Liver (tissue), 3 donors: ENCODE measurements around the gene MAGI1.

Experiments
- ATF3 ChIP-seq: IDR thresholded peaks from 2 replicates; pipeline ENCODE4 v1.6.1; 2016; ENCODE audit warnings: antibody characterized with exemption
- CTCF ChIP-seq: fragments of 150-350 bp; IDR thresholded peaks from 2 replicates; pipeline ENCODE4 v1.5.1; 2017; ENCODE audit warnings: improper control_type of control experiment, low read depth, low read length; ENCODE audit not compliant: missing input control
- FOXA1 ChIP-seq: IDR thresholded peaks from 2 replicates; pipeline ENCODE4 v1.6.1; 2016; ENCODE audit warnings: antibody characterized with exemption
- GABPA ChIP-seq, 2 donors: IDR thresholded peaks in 1 of 2; conservative IDR thresholded peaks in 1 of 2; 2 replicates each; pipeline ENCODE4 v1.6.1; 2016; ENCODE audit warnings: antibody characterized with exemption in 2 of 2, mild to moderate bottlenecking in 1 of 2, moderate library complexity in 1 of 2
- HNF4G ChIP-seq: IDR thresholded peaks from 2 replicates; pipeline ENCODE4 v1.6.1; 2016; ENCODE audit warnings: antibody characterized with exemption
- JUND ChIP-seq, 2 donors: IDR thresholded peaks; 2 replicates each; pipeline ENCODE4 v1.6.1; 2016; ENCODE audit warnings: antibody characterized with exemption in 2 of 2
- MAX ChIP-seq: IDR thresholded peaks from 2 replicates; pipeline ENCODE4 v1.6.1; 2016; ENCODE audit warnings: antibody characterized with exemption
- RAD21 ChIP-seq, 2 donors: IDR thresholded peaks; 2 replicates each; pipeline ENCODE4 v1.6.1; 2016; ENCODE audit warnings: antibody characterized with exemption in 2 of 2, mild to moderate bottlenecking in 2 of 2
- REST ChIP-seq: IDR thresholded peaks from 2 replicates; pipeline ENCODE4 v1.6.1; 2016; ENCODE audit warnings: antibody characterized with exemption, mild to moderate bottlenecking
- SP1 ChIP-seq: IDR thresholded peaks from 2 replicates; pipeline ENCODE4 v1.6.1; 2018; ENCODE audit warnings: antibody characterized with exemption, mild to moderate bottlenecking
- YY1 ChIP-seq: IDR thresholded peaks from 2 replicates; pipeline ENCODE4 v1.6.1; 2016; ENCODE audit warnings: antibody characterized with exemption, mild to moderate bottlenecking
- donor health status: healthy.
- donor health status: healthy.

GRCh38 chr3:65856907-65857306 lies 181.8 kb downstream of the MAGI1 start:
- TF ChIP-seq SP1 (peak; percentile 83), CTCF (no peak), RAD21 (IDR thresholded peaks at IDR 0.05) (peak; percentile 50 to 61), FOXA1 (peak; percentile 47), GABPA (IDR thresholded peaks at IDR 0.05 in 1 of 2, conservative IDR thresholded peaks at IDR 0.05 in 1 of 2) (peak in 1 of 2 donors; percentile 68), YY1 (peak; percentile 88), MAX (peak; percentile 93), ATF3 (peak; percentile 47), HNF4G (peak; percentile 89), JUND (IDR thresholded peaks at IDR 0.05) (peak; percentile 63 to 74), REST (peak; percentile 71)
